ENCODE measurements around the gene SLC6A19. TPM values are rescaled to one million over a fixed set of nuclear protein-coding genes. Genes with fewer than 3 reads are reported as not detected.
"Not testable (repeated sequence)": the region's sequence is repeated elsewhere in the genome, so short reads cannot be mapped to it uniquely, and the experiment has no call there.

Gene SLC6A19
- polyA plus RNA-seq (2013, experiment 1 of 2), result 0.05 TPM
- 0.06 TPM for polyA plus RNA-seq (2013, experiment 2 of 2)

DNA sequence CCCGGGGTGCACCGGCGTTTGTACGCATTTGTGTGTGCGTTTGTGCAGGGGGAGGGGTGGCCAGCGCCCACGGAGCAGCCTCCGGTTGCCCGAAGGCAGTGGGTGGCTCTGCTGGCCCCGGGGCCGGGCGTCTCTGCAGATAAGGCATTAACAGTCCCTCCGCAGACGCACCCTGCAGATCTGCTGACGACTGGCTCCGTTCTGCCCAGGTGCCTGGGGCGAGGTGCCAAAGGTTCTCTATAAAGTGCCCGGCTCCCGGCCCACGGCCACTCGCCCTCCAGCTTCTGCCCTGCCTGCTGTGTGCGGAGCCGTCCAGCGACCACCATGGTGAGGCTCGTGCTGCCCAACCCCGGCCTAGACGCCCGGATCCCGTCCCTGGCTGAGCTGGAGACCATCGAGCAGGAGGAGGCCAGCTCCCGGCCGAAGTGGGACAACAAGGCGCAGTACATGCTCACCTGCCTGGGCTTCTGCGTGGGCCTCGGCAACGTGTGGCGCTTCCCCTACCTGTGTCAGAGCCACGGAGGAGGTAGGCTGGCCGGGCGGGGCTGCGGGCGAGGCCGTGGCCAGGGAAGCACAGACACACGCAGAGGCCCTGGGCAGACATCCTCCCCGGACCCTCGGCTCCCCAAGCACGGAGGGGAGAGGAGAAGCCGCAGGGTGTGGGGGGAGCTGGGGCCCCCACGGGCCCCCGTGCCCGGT is at the start of gene SLC6A19:
SLC6A19 (plus strand) TSS at position 269 of the 699 bp plus-strand sequence; CDS start at position 325, 56 bp downstream.
- Histone ChIP-seq H3K27ac (ENCODE audit: low read depth, low read length) (no peak within 1 kb of the TSS), H3K27me3 (ENCODE audit: insufficient read depth, low read length) (peaks cover 10% of the 10 kb centered on the region), H3K9ac (ENCODE audit: low read depth, low read length) (no peak within 1 kb of the TSS), H3K9me3 (ENCODE audit: insufficient read depth, low read depth, low read length) (no peaks in the 10 kb centered on the region), H3K4me3 (ENCODE audit: low read length) (no peak within 1 kb of the TSS), H3K36me3 (ENCODE audit: insufficient read depth, low read length) (no peaks in the 10 kb centered on the region), H3K4me1 (ENCODE audit: insufficient read depth, low read length) (peaks cover 4% of the 10 kb centered on the region; the same call in 1 of the 2 replicates)
- 87% methylated on average over 51 of the region's 51 CpGs for WGBS

DNA sequence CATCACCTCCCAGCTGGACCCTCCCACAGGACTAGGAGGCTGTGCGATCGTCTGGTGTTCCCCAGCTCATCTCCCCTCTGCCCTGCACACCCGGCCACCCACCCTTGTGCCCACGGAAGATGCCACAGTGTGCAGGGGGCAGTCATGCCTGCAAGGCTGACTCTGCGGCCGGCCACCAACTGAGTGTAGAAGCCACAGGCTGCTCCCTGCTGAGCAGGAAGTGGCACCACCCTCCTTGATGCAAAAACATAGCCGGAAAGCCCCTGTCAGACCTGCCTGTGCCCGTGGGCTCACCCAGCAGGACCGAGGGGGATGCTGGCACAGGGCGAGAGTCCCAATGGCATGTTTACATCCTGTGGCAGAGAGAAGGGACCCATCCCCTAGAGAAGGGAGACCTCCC is 49.2 kb upstream of the SLC6A19 start:
- no peaks in the 10 kb centered on the region for H3K9me3 ChIP-seq (ENCODE audit: insufficient read depth, low read depth, low read length)
- H3K9ac ChIP-seq (ENCODE audit: low read depth, low read length), result no peak overlapping the region
- H3K27ac ChIP-seq (ENCODE audit: low read depth, low read length), result no peak overlapping the region
- WGBS, result 80% methylated on average over 10 of the region's 10 CpGs
- H3K4me1 ChIP-seq (ENCODE audit: insufficient read depth, low read length), result no peaks in the 10 kb centered on the region; the same call in 1 of the 2 replicates
- H3K36me3 ChIP-seq (ENCODE audit: insufficient read depth, low read length), result no peaks in the 10 kb centered on the region
- peaks cover 39% of the 10 kb centered on the region for H3K27me3 ChIP-seq (ENCODE audit: insufficient read depth, low read length)
- H3K4me3 ChIP-seq (ENCODE audit: low read length), result no peak overlapping the region

DNA sequence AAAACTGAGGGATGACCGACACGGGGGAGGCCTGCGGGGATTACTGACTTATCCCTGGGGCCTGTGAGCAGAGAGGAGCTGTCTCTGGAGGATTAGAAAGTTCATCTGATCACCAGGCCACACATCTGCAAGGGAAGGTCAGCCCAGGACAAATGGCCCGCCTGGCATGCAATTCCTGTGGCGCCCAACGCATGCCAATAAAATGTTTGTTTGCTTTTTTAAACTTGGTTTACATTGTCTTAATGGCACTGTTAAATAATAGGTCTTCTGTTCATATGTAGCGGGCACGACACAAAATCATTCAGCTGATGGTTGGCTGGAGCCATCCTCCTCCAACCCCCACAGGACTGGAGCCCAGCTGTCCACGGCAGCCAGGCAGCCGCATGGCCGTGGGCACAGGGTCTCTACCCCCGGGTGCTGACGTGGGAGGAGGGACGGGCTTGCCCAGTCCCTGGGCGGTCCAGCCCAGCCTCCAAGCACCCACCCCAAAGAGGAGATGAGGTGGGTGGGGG is 48.6 kb upstream of the SLC6A19 start:
- H3K9ac ChIP-seq (ENCODE audit: low read depth, low read length), result no peak overlapping the region
- H3K27ac ChIP-seq (ENCODE audit: low read depth, low read length), result no peak overlapping the region
- peaks cover 46% of the 10 kb centered on the region for H3K27me3 ChIP-seq (ENCODE audit: insufficient read depth, low read length)
- 83% methylated on average over 12 of the region's 15 CpGs for WGBS
- no peaks in the 10 kb centered on the region for H3K9me3 ChIP-seq (ENCODE audit: insufficient read depth, low read depth, low read length)
- no peak overlapping the region for H3K4me3 ChIP-seq (ENCODE audit: low read length)
- no peaks in the 10 kb centered on the region for H3K36me3 ChIP-seq (ENCODE audit: insufficient read depth, low read length)
- no peaks in the 10 kb centered on the region; the same call in 1 of the 2 replicates for H3K4me1 ChIP-seq (ENCODE audit: insufficient read depth, low read length)

DNA sequence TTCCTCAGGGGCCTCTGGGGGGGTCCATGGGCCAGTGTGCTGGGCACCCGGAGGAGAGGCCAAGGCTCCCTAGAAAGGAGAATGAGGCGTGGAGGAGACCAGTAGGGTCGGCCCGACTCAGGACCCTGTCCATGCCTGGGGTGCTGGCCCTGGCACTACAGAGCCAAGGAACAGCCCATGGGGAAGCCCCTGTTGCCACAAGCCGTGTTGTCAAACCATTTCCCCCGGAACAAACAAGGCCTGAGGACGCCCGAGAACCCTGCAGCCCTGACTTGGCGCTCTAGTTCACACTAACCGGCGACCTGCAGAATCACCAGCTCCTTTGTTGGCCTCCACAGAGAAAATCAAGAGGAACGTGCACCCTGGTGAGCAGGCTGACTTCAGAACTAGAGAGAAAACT is 48.0 kb upstream of the SLC6A19 start:
- H3K4me3 ChIP-seq (ENCODE audit: low read length), result no peak overlapping the region
- no peaks in the 10 kb centered on the region for H3K36me3 ChIP-seq (ENCODE audit: insufficient read depth, low read length)
- no peaks in the 10 kb centered on the region; the same call in 1 of the 2 replicates for H3K4me1 ChIP-seq (ENCODE audit: insufficient read depth, low read length)
- H3K9me3 ChIP-seq (ENCODE audit: insufficient read depth, low read depth, low read length), result no peaks in the 10 kb centered on the region
- WGBS, result 87% methylated on average over 12 of the region's 12 CpGs
- no peak overlapping the region for H3K27ac ChIP-seq (ENCODE audit: low read depth, low read length)
- peaks cover 49% of the 10 kb centered on the region for H3K27me3 ChIP-seq (ENCODE audit: insufficient read depth, low read length)
- H3K9ac ChIP-seq (ENCODE audit: low read depth, low read length), result no peak overlapping the region

DNA sequence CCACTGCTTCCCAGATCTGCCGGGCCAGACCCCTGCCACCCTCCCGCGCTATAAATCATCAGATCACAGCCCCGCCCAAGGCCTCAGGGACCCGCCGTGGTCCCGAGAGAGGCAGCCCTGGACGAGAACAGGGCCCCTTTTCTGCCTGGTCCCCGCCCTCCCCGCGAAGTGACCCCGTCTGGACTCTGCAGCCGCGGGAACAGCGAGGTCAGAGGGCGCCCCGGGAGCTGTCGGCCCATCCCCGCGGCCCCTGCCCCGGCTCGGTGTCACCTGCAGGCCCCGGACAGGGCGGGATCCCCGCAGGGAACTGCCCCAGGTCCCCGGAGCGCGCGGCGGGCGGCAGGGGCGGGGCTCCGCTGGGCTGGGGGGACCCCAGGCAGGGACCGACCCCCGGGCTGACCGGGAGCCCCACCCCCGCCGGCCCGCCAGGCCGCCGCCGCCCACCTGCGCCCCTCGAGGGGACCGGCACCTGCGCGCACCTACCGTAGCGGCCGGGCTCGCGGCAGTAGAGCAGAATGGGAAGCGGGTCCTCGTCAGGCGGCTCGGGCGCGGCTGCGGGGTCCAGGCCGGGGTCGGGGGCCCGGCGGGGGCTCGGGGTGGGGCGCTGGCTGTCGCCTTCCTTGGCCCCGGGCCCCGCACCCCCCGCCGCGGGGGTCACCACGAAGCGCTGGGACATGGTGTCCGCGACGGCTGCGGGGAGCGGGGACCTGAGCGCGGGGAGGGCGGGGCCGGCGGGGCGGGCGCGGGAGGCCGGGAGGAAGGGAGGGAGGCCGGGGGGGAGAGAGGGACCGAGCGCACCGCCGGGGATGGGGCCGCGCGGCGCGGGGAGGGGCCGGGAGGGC is 46.0 kb upstream of the SLC6A19 start:
- Histone ChIP-seq H3K4me1 (ENCODE audit: insufficient read depth, low read length) (no peaks in the 10 kb centered on the region), H3K27ac (ENCODE audit: low read depth, low read length) (no peak overlapping the region), H3K36me3 (ENCODE audit: insufficient read depth, low read length) (no peaks in the 10 kb centered on the region), H3K4me3 (ENCODE audit: low read length) (peak overlapping the region; percentile 42), H3K27me3 (ENCODE audit: insufficient read depth, low read length) (peaks cover 49% of the 10 kb centered on the region), H3K9ac (ENCODE audit: low read depth, low read length) (no peak overlapping the region), H3K9me3 (ENCODE audit: insufficient read depth, low read depth, low read length) (no peaks in the 10 kb centered on the region)
- 4% methylated on average over 98 of the region's 98 CpGs for WGBS

DNA sequence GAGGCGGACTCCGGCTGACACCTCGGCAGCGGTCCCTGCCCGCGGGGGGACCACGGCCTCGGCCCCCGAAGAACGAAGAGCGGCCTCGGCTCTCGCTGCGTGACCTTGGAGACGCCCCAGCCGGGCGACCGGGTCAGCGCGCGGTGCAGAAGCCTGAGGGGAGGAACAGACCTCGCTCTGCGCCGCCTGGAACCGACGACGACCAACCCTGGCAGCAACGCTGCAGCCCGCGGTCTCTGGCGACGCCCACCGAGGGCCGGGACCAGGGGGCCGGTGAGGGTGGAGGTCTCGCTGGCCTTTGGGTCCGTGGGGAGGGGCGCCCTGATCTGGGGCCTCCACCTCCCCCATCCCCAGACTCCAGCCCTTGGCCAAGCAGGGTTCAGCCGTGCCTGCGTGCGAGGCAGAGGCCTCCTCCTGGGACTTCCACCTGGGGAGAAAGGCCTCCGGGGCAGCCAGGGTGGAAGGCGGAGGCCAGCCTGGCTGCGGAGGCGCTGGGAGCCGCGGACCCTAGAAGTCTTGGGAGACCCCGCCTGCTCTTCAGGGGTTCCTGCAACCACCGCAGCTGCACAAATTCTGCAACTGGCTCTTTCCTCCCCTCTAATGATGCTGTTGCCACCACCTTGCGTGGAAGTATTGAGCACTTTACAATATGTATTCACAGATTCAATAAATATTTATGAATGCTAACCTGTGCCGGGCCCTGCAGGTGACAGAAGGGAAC is 45.2 kb upstream of the SLC6A19 start:
- Histone ChIP-seq H3K9me3 (ENCODE audit: insufficient read depth, low read depth, low read length) (no peaks in the 10 kb centered on the region), H3K4me1 (ENCODE audit: insufficient read depth, low read length) (no peaks in the 10 kb centered on the region), H3K4me3 (ENCODE audit: low read length) (peak overlapping the region; percentile 42)

DNA sequence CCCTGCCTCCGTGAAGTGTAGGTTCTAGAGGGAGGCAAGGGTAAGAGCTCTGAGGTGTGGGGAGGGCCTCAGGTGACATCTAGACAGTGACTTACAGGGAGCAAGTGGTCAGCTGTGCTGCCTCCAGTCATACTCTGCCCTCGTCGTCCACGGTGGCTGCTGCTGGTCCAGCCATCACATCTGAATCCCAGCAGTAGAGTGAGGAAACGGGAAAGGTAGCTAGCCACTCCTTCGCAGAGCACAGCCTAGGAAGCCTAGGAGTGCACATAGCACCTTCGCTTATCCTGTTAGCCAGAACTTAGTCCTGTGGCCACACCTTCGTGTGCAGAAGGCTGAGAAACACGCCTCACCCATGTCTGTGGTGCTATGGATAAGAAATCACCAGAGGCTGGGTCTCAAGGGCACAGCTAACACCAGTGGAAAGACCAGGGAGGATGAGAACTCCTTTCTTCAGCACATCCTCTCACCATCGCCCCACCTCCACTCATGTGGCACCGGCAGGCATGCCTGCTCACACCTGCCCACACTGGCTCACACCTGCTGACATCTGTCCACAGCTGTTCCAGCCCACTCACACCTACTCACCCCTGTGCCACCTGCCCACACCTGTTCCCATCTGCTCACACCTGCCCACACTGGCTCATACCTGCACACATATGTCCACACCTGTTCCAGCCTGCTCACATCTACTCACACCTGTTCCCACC is 44.5 kb upstream of the SLC6A19 start:
- Histone ChIP-seq H3K9ac (ENCODE audit: low read depth, low read length) (no peak overlapping the region), H3K36me3 (ENCODE audit: insufficient read depth, low read length) (no peaks in the 10 kb centered on the region), H3K9me3 (ENCODE audit: insufficient read depth, low read depth, low read length) (no peaks in the 10 kb centered on the region), H3K4me1 (ENCODE audit: insufficient read depth, low read length) (no peaks in the 10 kb centered on the region), H3K4me3 (ENCODE audit: low read length) (no peak overlapping the region), H3K27me3 (ENCODE audit: insufficient read depth, low read length) (peaks cover 49% of the 10 kb centered on the region), H3K27ac (ENCODE audit: low read depth, low read length) (no peak overlapping the region)
- WGBS, result 91% methylated on average over 11 of the region's 11 CpGs

More for the DNA sequence above, 45.2 kb upstream of the SLC6A19 start:
- Histone ChIP-seq H3K27me3 (ENCODE audit: insufficient read depth, low read length) (peaks cover 49% of the 10 kb centered on the region), H3K9ac (ENCODE audit: low read depth, low read length) (no peak overlapping the region; the same call in 1 of the 2 replicates), H3K27ac (ENCODE audit: low read depth, low read length) (no peak overlapping the region), H3K36me3 (ENCODE audit: insufficient read depth, low read length) (no peaks in the 10 kb centered on the region)
- WGBS, result 17% methylated on average over 51 of the region's 51 CpGs

DNA sequence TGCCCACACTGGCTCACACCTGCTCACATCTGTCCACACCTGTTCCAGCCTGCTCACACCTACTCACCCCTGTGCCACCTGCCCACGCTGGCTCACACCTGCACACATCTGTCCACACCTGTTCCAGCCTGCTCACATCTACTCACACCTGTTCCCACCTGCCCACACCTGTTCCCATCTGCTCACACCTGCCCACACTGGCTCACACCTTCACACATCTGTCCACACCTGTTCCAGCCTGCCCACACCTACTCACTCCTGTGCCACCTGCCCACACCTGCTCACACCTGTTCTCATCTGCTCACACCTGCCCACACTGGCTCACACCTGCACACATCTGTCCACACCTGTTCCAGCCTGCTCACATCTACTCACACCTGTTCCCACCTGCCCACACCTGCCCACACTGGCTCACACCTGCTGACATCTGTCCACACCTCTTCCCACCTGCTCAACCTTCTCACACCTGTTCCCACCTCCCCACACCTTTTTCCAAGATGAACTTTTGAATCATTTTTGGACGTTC is 43.9 kb upstream of the SLC6A19 start:
- H3K27ac ChIP-seq (ENCODE audit: low read depth, low read length); H3K4me3 ChIP-seq (ENCODE audit: low read length); H3K4me1 ChIP-seq (ENCODE audit: insufficient read depth, low read length); H3K9me3 ChIP-seq (ENCODE audit: insufficient read depth, low read depth, low read length); H3K9ac ChIP-seq (ENCODE audit: low read depth, low read length); H3K36me3 ChIP-seq (ENCODE audit: insufficient read depth, low read length): not testable (repeated sequence)
- peaks cover 49% of the 10 kb centered on the region for H3K27me3 ChIP-seq (ENCODE audit: insufficient read depth, low read length)
- 87% methylated on average over 2 of the region's 2 CpGs for WGBS

DNA sequence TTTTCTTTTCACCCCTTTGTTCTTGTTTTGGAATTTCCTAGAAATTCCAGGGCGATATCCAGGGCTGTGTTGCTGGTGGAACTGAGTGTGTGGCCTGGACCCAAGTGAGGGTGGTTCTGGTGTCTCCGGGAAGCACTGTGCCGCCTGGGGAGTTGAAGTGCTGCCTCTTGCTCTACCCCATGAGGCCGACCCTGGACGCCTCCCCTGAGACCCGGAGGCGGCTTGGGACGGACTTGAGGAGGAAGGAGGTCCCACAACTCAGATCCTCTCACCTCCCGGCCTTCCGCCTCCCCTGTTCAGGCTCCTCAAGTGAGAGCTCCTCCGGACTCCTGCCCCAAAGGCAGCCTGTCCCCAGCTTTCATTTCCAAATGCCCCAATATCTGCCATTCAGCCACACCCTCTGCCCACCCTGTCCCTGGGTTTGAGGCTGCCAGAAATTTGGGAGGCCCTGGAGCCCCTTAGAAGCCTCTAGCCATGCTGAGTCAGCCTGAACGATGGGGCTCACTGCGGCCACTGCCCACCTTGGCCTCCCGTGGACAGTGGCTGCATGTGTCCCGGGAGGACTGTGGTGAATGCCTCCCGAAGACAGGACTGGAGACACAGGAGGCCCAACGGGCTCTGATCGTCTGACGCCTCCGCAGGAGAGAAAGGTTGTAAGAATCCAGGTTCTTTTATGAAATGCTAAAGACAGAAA is 42.6 kb upstream of the SLC6A19 start:
- no peaks in the 10 kb centered on the region for H3K9me3 ChIP-seq (ENCODE audit: insufficient read depth, low read depth, low read length)
- no peak overlapping the region for H3K9ac ChIP-seq (ENCODE audit: low read depth, low read length)
- 82% methylated on average over 20 of the region's 20 CpGs for WGBS
- H3K36me3 ChIP-seq (ENCODE audit: insufficient read depth, low read length), result no peaks in the 10 kb centered on the region
- H3K27me3 ChIP-seq (ENCODE audit: insufficient read depth, low read length), result peaks cover 42% of the 10 kb centered on the region
- no peaks in the 10 kb centered on the region for H3K4me1 ChIP-seq (ENCODE audit: insufficient read depth, low read length)
- H3K4me3 ChIP-seq (ENCODE audit: low read length), result no peak overlapping the region
- H3K27ac ChIP-seq (ENCODE audit: low read depth, low read length), result no peak overlapping the region

DNA sequence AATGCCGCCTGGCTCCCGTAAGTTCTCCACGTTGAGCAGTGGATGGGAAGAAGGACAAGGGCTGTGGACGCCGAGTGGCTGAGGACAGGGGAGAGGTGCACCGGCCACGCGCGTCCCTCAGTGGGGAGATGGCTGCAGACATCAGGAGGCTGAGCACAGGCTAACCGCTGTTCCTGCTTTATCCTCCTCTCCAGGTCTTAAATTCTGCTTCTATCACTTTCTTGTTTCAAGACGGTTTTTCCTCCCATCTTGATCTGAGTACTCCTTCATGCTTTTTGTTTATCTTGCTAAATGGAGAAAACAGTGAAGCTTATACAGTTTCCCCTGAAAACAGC is 42.1 kb upstream of the SLC6A19 start:
- no peak overlapping the region for H3K9ac ChIP-seq (ENCODE audit: low read depth, low read length)
- no peaks in the 10 kb centered on the region for H3K9me3 ChIP-seq (ENCODE audit: insufficient read depth, low read depth, low read length)
- no peak overlapping the region for H3K27ac ChIP-seq (ENCODE audit: low read depth, low read length)
- peaks cover 37% of the 10 kb centered on the region for H3K27me3 ChIP-seq (ENCODE audit: insufficient read depth, low read length)
- H3K4me3 ChIP-seq (ENCODE audit: low read length), result no peak overlapping the region
- no peaks in the 10 kb centered on the region for H3K36me3 ChIP-seq (ENCODE audit: insufficient read depth, low read length)
- H3K4me1 ChIP-seq (ENCODE audit: insufficient read depth, low read length), result no peaks in the 10 kb centered on the region
- WGBS, result 85% methylated on average over 11 of the region's 11 CpGs

All from HUES64 (cell line).